Neural progenitor cell (in vitro differentiated cells): ENCODE data around the gene EGFLAM. TPM values are rescaled to one million over a fixed set of nuclear protein-coding genes. Genes with fewer than 3 reads are reported as not detected.
A peak's percentile ranks its signal among the peaks of the same experiment; 100 is the strongest.

Experiments used
- DNase-seq: peaks from one replicate; pipeline ENCODE4 v3.0.0-alpha.2; 2016; ENCODE audit warnings: low spot score
- H2AFZ ChIP-seq: fragments of 200-600 bp; sonication (generic); replicated peaks from 2 replicates; pipeline ENCODE4 v1.6.1; 2016; ENCODE audit warnings: antibody characterized with exemption
- H3F3A ChIP-seq: fragments of 200-600 bp; sonication (generic); 2 replicates; pipeline ENCODE4 v1.6.1; 2016; ENCODE audit warnings: antibody characterized with exemption, low read depth
- H3K27ac ChIP-seq: fragments of 200-600 bp; sonication (generic); 2 replicates; pipeline ENCODE4 v1.5.1; 2016; ENCODE audit warnings: mild to moderate bottlenecking
- H3K27me3 ChIP-seq: fragments of 200-600 bp; sonication (generic); 2 replicates; pipeline ENCODE4 v1.6.1; 2016; ENCODE audit warnings: mild to moderate bottlenecking, moderate library complexity
- H3K36me3 ChIP-seq: fragments of 200-600 bp; sonication (generic); 2 replicates; pipeline ENCODE4 v1.5.1; 2016
- H3K4me1 ChIP-seq: fragments of 200-600 bp; sonication (generic); 2 replicates; pipeline ENCODE4 v1.6.1; 2016; ENCODE audit warnings: mixed run types
- H3K4me2 ChIP-seq: fragments of 200-600 bp; sonication (generic); 2 replicates; pipeline ENCODE4 v1.6.1; 2016
- H3K4me3 ChIP-seq: fragments of 200-600 bp; sonication (generic); 2 replicates; pipeline ENCODE4 v1.5.1; 2016
- H3K79me2 ChIP-seq: fragments of 200-600 bp; sonication (generic); 2 replicates; pipeline ENCODE4 v1.6.1; 2016; ENCODE audit warnings: low read depth
- H3K9ac ChIP-seq: fragments of 200-600 bp; sonication (generic); 2 replicates; pipeline ENCODE4 v1.6.1; 2016
- H3K9me3 ChIP-seq: fragments of 200-600 bp; sonication (generic); 2 replicates; pipeline ENCODE4 v1.5.1; 2016; ENCODE audit warnings: low read depth
- H4K20me1 ChIP-seq: fragments of 200-600 bp; sonication (generic); 2 replicates; pipeline ENCODE4 v1.6.1; 2016; ENCODE audit warnings: low read depth
- H3K27ac Mint-ChIP-seq: 3 replicates; pipeline ENCODE4 v1.8.0; 2021; ENCODE audit warnings: mixed read lengths
- H3K27me3 Mint-ChIP-seq: 2 replicates; pipeline ENCODE4 v1.8.0; 2022; ENCODE audit warnings: low read depth, mild to moderate bottlenecking, inconsistent platforms, moderate library complexity, mixed read lengths; ENCODE audit not compliant: insufficient read depth
- H3K36me3 Mint-ChIP-seq: 3 replicates; pipeline ENCODE4 v1.8.0; 2021; ENCODE audit warnings: mixed read lengths
- H3K4me1 Mint-ChIP-seq: 3 replicates; pipeline ENCODE4 v1.8.0; 2021; ENCODE audit warnings: mixed read lengths
- H3K4me3 Mint-ChIP-seq: 3 replicates; pipeline ENCODE4 v1.8.0; 2021; ENCODE audit warnings: mild to moderate bottlenecking, moderate library complexity, mixed read lengths
- H3K9me3 Mint-ChIP-seq: 3 replicates; pipeline ENCODE4 v1.8.0; 2020; ENCODE audit warnings: mixed read lengths
- CTCF ChIP-seq: fragments of 200-600 bp; sonication (generic); IDR thresholded peaks from 2 replicates; pipeline ENCODE4 v1.5.1; 2017; ENCODE audit warnings: antibody characterized with exemption, mild to moderate bottlenecking
- EZH2 ChIP-seq: fragments of 200-600 bp; sonication (generic); IDR thresholded peaks from 2 replicates; pipeline ENCODE4 v1.6.1; 2017; ENCODE audit warnings: antibody characterized with exemption, mild to moderate bottlenecking, moderate library complexity
- EZH2phosphoT487 ChIP-seq: fragments of 200-600 bp; sonication (generic); IDR thresholded peaks from 2 replicates; pipeline ENCODE4 v1.6.1; 2017; ENCODE audit warnings: antibody characterized with exemption
- total RNA-seq: library from RNA; depleted of rRNA; stranded (reverse); fragments of >200 nt; gene quantifications from 2 replicates; pipeline ENCODE4 v1.2.3, GENCODE V29; 2015; ENCODE audit warnings: low replicate concordance

EGFLAM gene
- total RNA-seq, 1 donor from 2014 or later: 0.69 TPM

GRCh38 chr5:38447786-38448185, 189.4 kb downstream of the EGFLAM start:
- H3K36me3 ChIP-seq: no peaks in the 10 kb centered on the region
- Mint-ChIP-seq H3K36me3 (no peaks in the 10 kb centered on the region), H3K4me3 (no peak overlapping the region)

GRCh38 chr5:38448568-38449350, 190.4 kb downstream of the EGFLAM start:
- no peak overlapping the region for H3K9ac ChIP-seq
- H3K4me1 Mint-ChIP-seq: no peaks in the 10 kb centered on the region
- peak overlapping the region; percentile 72 for H3K27ac Mint-ChIP-seq
- H3K9me3 Mint-ChIP-seq: no peaks in the 10 kb centered on the region
- H4K20me1 ChIP-seq: no peaks in the 10 kb centered on the region
- H2AFZ ChIP-seq: no peak overlapping the region
- peaks cover 5% of the 10 kb centered on the region for H3K4me1 ChIP-seq
- no peak overlapping the region for H3K4me2 ChIP-seq
- no peak overlapping the region for H3K4me3 ChIP-seq
- DNase-seq: no peak
- H3K4me3 Mint-ChIP-seq: no peak overlapping the region
- H3K27ac ChIP-seq: no peak overlapping the region
- no peaks in the 10 kb centered on the region for H3K36me3 Mint-ChIP-seq
- no peaks in the 10 kb centered on the region for H3K79me2 ChIP-seq
- no peak for TF ChIP-seq EZH2phosphoT487
- no peaks in the 10 kb centered on the region for H3K9me3 ChIP-seq
- H3K27me3 ChIP-seq: no peaks in the 10 kb centered on the region
- no peaks in the 10 kb centered on the region for H3K36me3 ChIP-seq
- H3F3A ChIP-seq: no peaks in the 10 kb centered on the region
- H3K27me3 Mint-ChIP-seq: peaks cover 5% of the 10 kb centered on the region

More at GRCh38 chr5:38447786-38448185, 189.4 kb downstream of the EGFLAM start:
- DNase-seq: no peak
- Histone ChIP-seq H3K4me2 (no peak overlapping the region), H3K9me3 (no peaks in the 10 kb centered on the region), H3K79me2 (no peaks in the 10 kb centered on the region), H2AFZ (no peak overlapping the region), H3K9ac (no peak overlapping the region), H3K27ac (no peak overlapping the region), H3K4me1 (peaks cover 5% of the 10 kb centered on the region), H3K27me3 (no peaks in the 10 kb centered on the region), H4K20me1 (no peaks in the 10 kb centered on the region), H3K4me3 (no peak overlapping the region), H3F3A (no peaks in the 10 kb centered on the region)
- H3K4me1 Mint-ChIP-seq: no peaks in the 10 kb centered on the region
- no peak overlapping the region for H3K27ac Mint-ChIP-seq
- H3K27me3 Mint-ChIP-seq: peaks cover 5% of the 10 kb centered on the region
- no peaks in the 10 kb centered on the region for H3K9me3 Mint-ChIP-seq
- no peak for TF ChIP-seq EZH2
- TF ChIP-seq EZH2phosphoT487: no peak
- no peak for TF ChIP-seq CTCF

- Histone ChIP-seq H3K9ac (no peak overlapping the region), H3K27ac (no peak overlapping the region), H3K4me2 (no peak overlapping the region), H3K9me3 (no peaks in the 10 kb centered on the region), H3K27me3 (no peaks in the 10 kb centered on the region), H3K79me2 (no peaks in the 10 kb centered on the region), H3F3A (no peaks in the 10 kb centered on the region), H3K4me1 (peaks cover 5% of the 10 kb centered on the region), H4K20me1 (no peaks in the 10 kb centered on the region), H3K36me3 (no peaks in the 10 kb centered on the region), H3K4me3 (no peak overlapping the region), H2AFZ (no peak overlapping the region)
- Mint-ChIP-seq H3K9me3 (no peaks in the 10 kb centered on the region), H3K27ac (no peak overlapping the region), H3K4me3 (no peak overlapping the region), H3K27me3 (peaks cover 5% of the 10 kb centered on the region), H3K36me3 (no peaks in the 10 kb centered on the region), H3K4me1 (no peaks in the 10 kb centered on the region)
- DNase-seq: no peak
- no peak for TF ChIP-seq CTCF
- no peak for TF ChIP-seq EZH2
- TF ChIP-seq EZH2phosphoT487: no peak
Measured at GRCh38 chr5:38450627-38451026, 192.3 kb downstream of the EGFLAM start.

- no peak overlapping the region for H3K9ac ChIP-seq
- H3K4me3 ChIP-seq: no peak overlapping the region
- H3K9me3 Mint-ChIP-seq: no peaks in the 10 kb centered on the region
- no peaks in the 10 kb centered on the region for H3K9me3 ChIP-seq
- no peaks in the 10 kb centered on the region for H3F3A ChIP-seq
- no peak overlapping the region for H3K27ac ChIP-seq
- TF ChIP-seq CTCF (no peak), EZH2 (no peak), EZH2phosphoT487 (no peak)
- H3K27me3 ChIP-seq: no peaks in the 10 kb centered on the region
- H3K27ac Mint-ChIP-seq: no peak overlapping the region
- H3K27me3 Mint-ChIP-seq: peaks cover 5% of the 10 kb centered on the region
- no peak overlapping the region for H2AFZ ChIP-seq
- H3K36me3 Mint-ChIP-seq: no peaks in the 10 kb centered on the region
- H3K4me1 Mint-ChIP-seq: no peaks in the 10 kb centered on the region
- H4K20me1 ChIP-seq: no peaks in the 10 kb centered on the region
- no peak overlapping the region for H3K4me3 Mint-ChIP-seq
- no peak for DNase-seq
- no peaks in the 10 kb centered on the region for H3K79me2 ChIP-seq
- no peak overlapping the region for H3K4me2 ChIP-seq
- H3K36me3 ChIP-seq: no peaks in the 10 kb centered on the region
- H3K4me1 ChIP-seq: peaks cover 5% of the 10 kb centered on the region
Measured at GRCh38 chr5:38451074-38451725, 192.8 kb downstream of the EGFLAM start.
